Purkinje cell (primary cell): ENCODE results near the gene MRPS2. TPM values are rescaled to one million over a fixed set of nuclear protein-coding genes. Genes with fewer than 3 reads are reported as not detected.

Experiments used
- polyA plus RNA-seq: library from polyadenylated mRNA; unstranded; fragments of >200 nt; fragmentation: Nextera tagmentation; gene quantifications from 2 replicates; pipeline ENCODE4 v1.2.1, GENCODE V29; 2014

MRPS2 gene
- polyA plus RNA-seq: 10.9 and 12.8 TPM in 2 replicates

DNA sequence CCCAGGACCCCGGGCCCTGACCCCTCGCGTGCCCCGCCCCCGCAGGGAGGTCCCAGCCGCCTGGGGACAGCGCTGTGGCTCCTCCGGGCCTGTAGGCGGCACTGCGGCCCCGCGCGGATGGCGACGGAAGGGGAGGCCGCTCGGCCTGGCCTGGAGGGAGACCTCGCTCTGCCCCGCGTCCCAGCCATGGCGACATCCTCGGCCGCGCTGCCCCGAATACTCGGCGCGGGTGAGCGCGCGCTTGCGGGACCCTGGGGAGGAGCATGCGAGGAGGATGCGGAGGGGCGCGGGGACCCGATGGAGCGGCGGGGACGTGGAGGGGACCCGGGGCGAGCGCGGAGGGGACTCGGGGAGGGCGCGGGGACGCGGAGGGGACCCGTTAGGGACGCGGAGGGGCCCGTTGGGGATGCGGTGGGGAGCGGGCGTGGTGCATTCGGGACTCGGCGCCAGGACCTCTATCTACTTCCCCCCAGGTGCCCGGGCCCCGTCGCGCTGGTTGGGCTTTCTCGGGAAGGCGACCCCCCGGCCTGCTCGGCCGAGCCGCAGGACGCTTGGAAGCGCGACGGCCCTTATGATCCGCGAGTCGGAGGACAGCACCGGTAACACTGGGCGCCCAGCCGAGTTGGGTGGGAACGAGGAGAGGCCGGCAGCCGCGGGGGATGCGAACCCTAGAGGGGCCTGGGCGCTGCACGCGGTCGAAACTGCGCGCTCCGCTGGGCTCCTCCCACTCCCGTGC is at the start of gene MRPS2:
MRPS2 (plus strand) TSS at position 158 of the 736 bp plus-strand sequence; CDS start at position 187, 29 bp downstream.

DNA sequence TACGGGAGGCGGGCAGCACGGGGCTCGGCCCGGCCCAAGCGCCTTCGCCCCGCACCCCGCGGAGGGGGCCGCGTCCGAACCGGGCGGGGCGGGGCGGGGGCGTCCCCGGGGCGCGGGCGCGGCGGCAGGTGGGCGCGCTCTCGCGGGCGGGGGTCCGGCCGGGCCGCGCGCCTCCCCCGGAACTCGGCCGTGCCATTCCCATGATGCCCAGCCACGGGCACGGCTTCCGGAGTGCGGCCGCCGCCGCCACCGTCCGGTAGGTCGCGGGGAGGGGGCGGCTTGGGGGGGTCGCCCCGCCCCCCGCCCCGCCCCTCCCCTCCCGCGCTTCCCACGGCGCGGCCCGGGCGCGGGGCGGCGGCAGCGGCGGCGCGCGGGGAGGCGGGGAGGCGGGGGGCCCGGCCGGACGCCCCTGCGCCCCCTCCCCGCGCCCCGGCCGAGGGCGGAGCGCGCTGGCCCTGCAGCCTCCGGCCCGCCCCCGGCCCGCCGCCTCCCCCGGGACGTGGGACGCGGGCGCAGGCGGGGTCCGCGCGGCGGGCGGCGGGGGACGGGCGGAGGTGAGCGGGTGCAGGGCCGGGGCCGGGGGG is 20.9 kb upstream of the MRPS2 start, which contains the start of gene PPP1R26:
PPP1R26 (plus strand) TSS at position 314 of the 584 bp plus-strand sequence. CDS start 4,729 bp downstream, outside the sequence.

DNA sequence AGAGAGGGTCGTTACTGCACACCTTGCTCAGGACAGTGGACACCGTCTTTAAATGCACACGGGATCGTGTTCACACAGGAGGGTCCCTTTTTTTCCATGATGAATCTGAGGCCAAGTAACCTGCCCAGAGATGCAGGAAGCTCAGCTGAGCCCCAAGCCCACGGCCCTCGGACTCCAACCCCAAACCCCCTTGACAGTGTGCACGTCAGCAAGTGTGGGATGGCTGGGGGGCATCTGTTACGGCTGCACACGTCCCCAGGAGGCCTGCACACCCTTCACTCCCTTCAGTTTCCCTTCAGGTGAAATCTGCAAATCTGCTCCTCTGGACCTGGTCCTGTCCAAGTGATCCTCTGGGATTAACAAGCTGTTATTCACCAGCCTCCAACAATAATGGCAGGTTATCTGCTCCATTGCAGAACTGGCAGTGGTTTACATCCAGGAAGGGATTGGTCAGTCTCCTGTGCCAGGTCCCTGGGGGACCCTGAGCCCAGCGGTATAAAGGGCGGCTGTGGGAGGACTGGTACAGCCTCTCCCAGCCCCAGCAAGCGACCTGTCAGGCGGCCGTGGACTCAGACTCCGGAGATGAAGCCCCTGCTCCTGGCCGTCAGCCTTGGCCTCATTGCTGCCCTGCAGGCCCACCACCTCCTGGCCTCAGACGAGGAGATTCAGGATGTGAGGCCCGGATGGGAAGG is 20.6 kb downstream of the MRPS2 start, which contains the start of gene LCN1:
LCN1 (plus strand) TSS at position 525 of the 692 bp plus-strand sequence; CDS start at position 583, 58 bp downstream.

DNA sequence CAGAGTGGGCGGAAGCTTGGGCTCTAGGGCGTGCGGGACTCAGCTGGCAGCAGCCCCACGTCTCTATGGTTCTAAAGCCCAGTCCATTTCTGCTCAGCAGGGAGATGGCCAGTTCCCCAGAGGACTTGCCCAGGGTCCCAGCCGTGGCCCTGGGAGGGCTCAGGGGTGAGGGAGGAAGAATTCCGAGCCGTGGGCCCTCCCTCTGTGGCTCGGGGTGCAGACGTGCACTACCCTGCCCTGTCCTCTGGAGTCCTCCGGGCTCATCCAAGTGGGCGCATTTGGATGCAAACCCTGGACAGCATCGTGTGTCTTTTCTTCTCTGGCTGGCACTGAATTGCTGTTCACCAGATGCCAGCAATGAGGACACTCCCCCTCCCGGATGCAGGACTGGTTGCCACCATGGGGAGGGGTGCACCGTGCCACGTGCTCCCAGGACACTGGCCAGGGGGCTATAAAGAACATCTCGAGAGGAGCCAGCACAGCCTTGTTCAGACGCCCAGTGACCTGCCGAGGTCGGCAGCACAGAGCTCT is 45.2 kb downstream of the MRPS2 start, which contains the start of gene OBP2A:
OBP2A (plus strand) TSS at position 481 of the 531 bp plus-strand sequence. CDS start 55 bp downstream, outside the sequence.

Other genes with a start within 250 kb of the MRPS2 start
- 0.62 and 1.8 TPM in 2 replicates for gene PPP1R26, start 20.9 kb upstream of the MRPS2 start, polyA plus RNA-seq
- not detected in 2 replicates for gene LCN1, start 20.8 kb downstream of the MRPS2 start, polyA plus RNA-seq
- gene OBP2A, start 45.4 kb downstream of the MRPS2 start, polyA plus RNA-seq: not detected in 2 replicates
- not detected in 2 replicates for gene PAEP, start 61.1 kb downstream of the MRPS2 start, polyA plus RNA-seq
- not detected in 2 replicates for gene GLT6D1, start 138.9 kb downstream of the MRPS2 start, polyA plus RNA-seq
- gene LCN9, start 162.6 kb downstream of the MRPS2 start, polyA plus RNA-seq: not detected in 2 replicates
- gene SOHLH1, start 198.8 kb downstream of the MRPS2 start, polyA plus RNA-seq: 1.4 TPM in 1 of 2 replicates, not detected in the other
- 0.07 and 0.82 TPM in 2 replicates for gene KCNT1, start 201.5 kb downstream of the MRPS2 start, polyA plus RNA-seq